T-cell (primary cell): ENCODE measurements around the gene PPP2R5A. TPM values are rescaled to one million over a fixed set of nuclear protein-coding genes. Genes with fewer than 3 reads are reported as not detected.

Experiments
- ATAC-seq, 4 experiments: fragments of 200-7000 bp in 3 of 4; fragments of 150-1000 bp in 1 of 4; cut with Tn5 transposase; replicated peaks in 1 of 4; 1 replicate in 3 of 4; 2 replicates in 1 of 4; pipeline ENCODE4 v1.10.0; 2021; ENCODE audit warnings: moderate library complexity in 3 of 4, mild to moderate bottlenecking in 2 of 4, moderate number of reproducible peaks in 1 of 4
- CTCF ChIA-PET, 2 donors: fragments of 300-600 bp; sonication (Branson Sonifier 250); formaldehyde crosslinking; loops; one replicate each; lab custom pipeline; 2022; ENCODE audit warnings: antibody characterized with exemption in 2 of 2; lab: Charles Lee
- POLR2A ChIA-PET, 2 donors: fragments of 300-600 bp; sonication (Branson Sonifier 250); formaldehyde crosslinking; loops; one replicate each; lab custom pipeline; 2022; ENCODE audit warnings: antibody characterized with exemption in 2 of 2; lab: Charles Lee
- DNase-seq, 35 experiments: peaks; one replicate each; pipeline versions ENCODE4 v3.0.0 to v3.0.0-alpha.2; 2013 to 2023
- H3K27ac ChIP-seq: one replicate; pipeline ENCODE4 v1.5.1; 2013; ENCODE audit warnings: low read length
- H3K27me3 ChIP-seq, 2 experiments: replicated peaks in 1 of 2; 1 replicate in 1 of 2; 2 replicates in 1 of 2; pipeline versions ENCODE4 v1.6.1 to v1.7.0; 2013; ENCODE audit warnings: low read length in 1 of 2, mixed read lengths in 1 of 2; ENCODE audit not compliant: control insufficient read depth in 2 of 2, insufficient read depth in 2 of 2; ENCODE audit errors: extremely low read depth in 1 of 2
- H3K36me3 ChIP-seq, 2 donors: 1 replicate in 1 of 2; 2 replicates in 1 of 2; pipeline versions ENCODE4 v1.6.1 to v1.7.0; 2013; ENCODE audit warnings: low read length in 1 of 2; ENCODE audit not compliant: control insufficient read depth in 2 of 2, insufficient read depth in 1 of 2; ENCODE audit errors: extremely low read depth in 1 of 2
- H3K4me1 ChIP-seq, 2 experiments: 1 replicate in 1 of 2; 2 replicates in 1 of 2; pipeline versions ENCODE4 v1.6.1 to v1.7.0; 2013; ENCODE audit warnings: low read length in 2 of 2, mixed read lengths in 1 of 2; ENCODE audit not compliant: insufficient read depth in 2 of 2, control insufficient read depth in 1 of 2; ENCODE audit errors: extremely low read depth in 1 of 2
- H3K4me3 ChIP-seq, 2 donors: 1 replicate in 1 of 2; 2 replicates in 1 of 2; pipeline versions ENCODE4 v1.5.1 to v1.7.0; 2013; ENCODE audit warnings: mild to moderate bottlenecking in 2 of 2, low read length in 1 of 2, moderate library complexity in 1 of 2; ENCODE audit not compliant: control insufficient read depth in 1 of 2; ENCODE audit errors: extremely low read depth in 1 of 2
- H3K9me3 ChIP-seq: 2 replicates; pipeline ENCODE4 v1.7.0; 2013
- H3K27ac Mint-ChIP-seq, 2 donors: one replicate each; pipeline ENCODE4 v1.8.0; 2020 to 2021; ENCODE audit warnings: mild to moderate bottlenecking in 2 of 2, mixed read lengths in 2 of 2
- H3K27me3 Mint-ChIP-seq, 2 donors: one replicate each; pipeline ENCODE4 v1.8.0; 2021 to 2022; ENCODE audit warnings: mixed read lengths in 2 of 2
- H3K36me3 Mint-ChIP-seq: one replicate; pipeline ENCODE4 v1.8.0; 2021; ENCODE audit warnings: mixed read lengths
- H3K4me1 Mint-ChIP-seq, 3 donors: one replicate each; pipeline ENCODE4 v1.8.0; 2020 to 2022; ENCODE audit warnings: mixed read lengths in 3 of 3, mild to moderate bottlenecking in 1 of 3
- H3K4me3 Mint-ChIP-seq, 3 donors: one replicate each; pipeline ENCODE4 v1.8.0; 2020 to 2022; ENCODE audit warnings: mild to moderate bottlenecking in 3 of 3, mixed read lengths in 3 of 3, moderate library complexity in 3 of 3
- H3K9me3 Mint-ChIP-seq, 3 donors: one replicate each; pipeline ENCODE4 v1.8.0; 2020 to 2022; ENCODE audit warnings: mixed read lengths in 3 of 3
- WGBS: methylation state at CpG from one replicate; pipeline ENCODE4 v1.1.5; 2013; ENCODE audit warnings: missing lambda C conversion rate; ENCODE audit not compliant: insufficient coverage; 5-methylcytosine and 5-hydroxymethylcytosine counted together
- total RNA-seq, 35 experiments: library from RNA in 6 of 35; stranded (reverse) in 6 of 35; fragments of 120-200 nt in 1 of 35; gene quantifications; one replicate each; pipeline versions ENCODE4 v1.2.1 to v1.2.4 and lab custom pipeline; 2013 to 2026

PPP2R5A gene
- total RNA-seq, 5 donors from 2014 or later (not counting 1 experiment from before 2014, with no cell fraction given): 40.4 to 51.1 (median 46.7) TPM

GRCh38 chr1:212329105-212329504, 43.9 kb downstream of the PPP2R5A start:
- CTCF ChIA-PET: interaction anchor here in 1 of 2 donors (1.0 kb wide), 1 partner anchor 148 kb away, joined by 3 read pairs; no protein-coding TSS in a partner anchor
- no peaks in the 10 kb centered on the region for H3K9me3 ChIP-seq
- Mint-ChIP-seq H3K4me1 (peaks cover 28 to 33% (median 30%) of the 10 kb centered on the region in 3 donors), H3K9me3 (no peaks in the 10 kb centered on the region), H3K27me3 (no peaks in the 10 kb centered on the region), H3K27ac (no peak overlapping the region), H3K36me3 (peaks cover 24% of the 10 kb centered on the region), H3K4me3 (no peak overlapping the region)
- no peaks in the 10 kb centered on the region for H3K27me3 ChIP-seq
- ATAC-seq (no peak), DNase-seq (no peak)
- no peak overlapping the region for H3K4me3 ChIP-seq
- H3K36me3 ChIP-seq: peaks cover 0 to 28% of the 10 kb centered on the region in 2 donors
- POLR2A ChIA-PET: no interaction called here
- H3K4me1 ChIP-seq: peaks cover 0 to 6% of the 10 kb centered on the region in 2 experiments
- no peak overlapping the region for H3K27ac ChIP-seq
- no CpG with 5 or more reads among the region's 2 CpGs for WGBS

- ATAC-seq (no peak), DNase-seq (no peak)
- no CpG with 5 or more reads among the region's 1 CpG for WGBS
- peaks cover 0 to 39% of the 10 kb centered on the region in 2 donors for H3K36me3 ChIP-seq
- no peak overlapping the region for H3K27ac ChIP-seq
- no peak overlapping the region for H3K4me3 Mint-ChIP-seq
- no peaks in the 10 kb centered on the region for H3K9me3 Mint-ChIP-seq
- no peaks in the 10 kb centered on the region for H3K9me3 ChIP-seq
- peak overlapping the region in 1 of 2 donors; percentile 30 for H3K27ac Mint-ChIP-seq
- H3K4me1 Mint-ChIP-seq: peaks cover 12 to 24% (median 21%) of the 10 kb centered on the region in 3 donors
- no peaks in the 10 kb centered on the region for H3K4me1 ChIP-seq
- no peak overlapping the region for H3K4me3 ChIP-seq
- H3K27me3 ChIP-seq: no peaks in the 10 kb centered on the region
- ChIA-PET CTCF (interaction anchor here in 1 of 2 donors (0.6 to 1.0 kb wide), 3 partner anchors 17 to 271 kb away, joined by 3 to 5 read pairs (median 3); no protein-coding TSS in a partner anchor), POLR2A (no interaction called here)
- peaks cover 18% of the 10 kb centered on the region for H3K36me3 Mint-ChIP-seq
- no peaks in the 10 kb centered on the region for H3K27me3 Mint-ChIP-seq
Measured at GRCh38 chr1:212341090-212341489, 55.9 kb downstream of the PPP2R5A start.

- WGBS: no CpG with 5 or more reads among the region's 4 CpGs
- POLR2A ChIA-PET: interaction anchor here in 1 of 2 donors (0.6 kb wide), 1 partner anchor 356 kb away, joined by 6 read pairs; no protein-coding TSS in a partner anchor
- Mint-ChIP-seq H3K4me3 (no peak overlapping the region), H3K4me1 (peaks cover 4 to 19% (median 17%) of the 10 kb centered on the region in 3 donors), H3K9me3 (no peaks in the 10 kb centered on the region), H3K27me3 (no peaks in the 10 kb centered on the region), H3K36me3 (peaks cover 28% of the 10 kb centered on the region), H3K27ac (no peak overlapping the region)
- Histone ChIP-seq H3K27ac (no peak overlapping the region), H3K27me3 (no peaks in the 10 kb centered on the region), H3K9me3 (no peaks in the 10 kb centered on the region), H3K36me3 (peaks cover 3 to 54% of the 10 kb centered on the region in 2 donors), H3K4me3 (no peak overlapping the region), H3K4me1 (no peaks in the 10 kb centered on the region)
- ATAC-seq (no peak), DNase-seq (no peak)
- CTCF ChIA-PET: interaction anchor here (0.6 to 1.7 kb wide), 3 partner anchors 24 to 665 kb away, joined by 3 to 4 read pairs (median 4); no protein-coding TSS in a partner anchor
Measured at GRCh38 chr1:212344905-212345304, 59.7 kb downstream of the PPP2R5A start.

- H3K27me3 ChIP-seq: no peaks in the 10 kb centered on the region
- ChIA-PET POLR2A (no interaction called here), CTCF (no interaction called here)
- H3K27me3 Mint-ChIP-seq: no peaks in the 10 kb centered on the region
- WGBS: no CpG with 5 or more reads among the region's 1 CpG
- peak overlapping the region in 1 of 2 donors; percentile 24 for H3K27ac Mint-ChIP-seq
- no peak overlapping the region for H3K27ac ChIP-seq
- H3K9me3 Mint-ChIP-seq: no peaks in the 10 kb centered on the region
- H3K36me3 ChIP-seq: peaks cover 3 to 54% of the 10 kb centered on the region in 2 donors
- ATAC-seq (no peak), DNase-seq (no peak)
- H3K36me3 Mint-ChIP-seq: peaks cover 30% of the 10 kb centered on the region
- H3K9me3 ChIP-seq: no peaks in the 10 kb centered on the region
- no peak overlapping the region for H3K4me3 Mint-ChIP-seq
- no peak overlapping the region for H3K4me3 ChIP-seq
- no peaks in the 10 kb centered on the region for H3K4me1 ChIP-seq
- peaks cover 0 to 10% (median 8%) of the 10 kb centered on the region in 3 donors for H3K4me1 Mint-ChIP-seq
Measured at GRCh38 chr1:212346601-212347000, 61.4 kb downstream of the PPP2R5A start.

GRCh38 chr1:212351588-212352362, 66.6 kb downstream of the PPP2R5A start:
- no peak overlapping the region for H3K4me3 Mint-ChIP-seq
- no peak overlapping the region for H3K27ac ChIP-seq
- peaks cover 14 to 55% of the 10 kb centered on the region in 2 donors for H3K36me3 ChIP-seq
- ATAC-seq: no peak
- no peaks in the 10 kb centered on the region for H3K27me3 ChIP-seq
- H3K9me3 ChIP-seq: no peaks in the 10 kb centered on the region
- H3K36me3 Mint-ChIP-seq: peaks cover 36% of the 10 kb centered on the region
- DNase-seq: no peak
- ChIA-PET CTCF (interaction anchor here (0.7 to 1.4 kb wide), 3 partner anchors 10 to 281 kb away, joined by 3 to 5 read pairs (median 3); no protein-coding TSS in a partner anchor), POLR2A (no interaction called here)
- H3K27me3 Mint-ChIP-seq: no peaks in the 10 kb centered on the region
- H3K9me3 Mint-ChIP-seq: no peaks in the 10 kb centered on the region
- 100% methylated on average over 3 of the region's 10 CpGs for WGBS
- peaks cover 0 to 3% (median under 1%) of the 10 kb centered on the region in 3 donors for H3K4me1 Mint-ChIP-seq
- no peak overlapping the region for H3K27ac Mint-ChIP-seq
- no peak overlapping the region for H3K4me3 ChIP-seq
- no peaks in the 10 kb centered on the region for H3K4me1 ChIP-seq

- WGBS: no CpG with 5 or more reads among the region's 2 CpGs
- POLR2A ChIA-PET: interaction anchor here in 1 of 2 donors (0.6 kb wide), 1 partner anchor 67 kb away, joined by 3 read pairs; no protein-coding TSS in a partner anchor
- peaks cover 36% of the 10 kb centered on the region for H3K36me3 Mint-ChIP-seq
Measured at GRCh38 chr1:212353181-212353580, 68.0 kb downstream of the PPP2R5A start.

More at GRCh38 chr1:212353181-212353580, 68.0 kb downstream of the PPP2R5A start:
- CTCF ChIA-PET: interaction anchor here in 1 of 2 donors (0.5 to 0.6 kb wide), 2 partner anchors 49 to 672 kb away, joined by 3 to 4 read pairs; no protein-coding TSS in a partner anchor
- H3K27ac Mint-ChIP-seq: peak overlapping the region; percentile 28 to 50
- Histone ChIP-seq H3K27me3 (no peaks in the 10 kb centered on the region), H3K4me3 (no peak overlapping the region), H3K27ac (no peak overlapping the region), H3K9me3 (no peaks in the 10 kb centered on the region), H3K36me3 (peaks cover 11 to 52% of the 10 kb centered on the region in 2 donors), H3K4me1 (no peaks in the 10 kb centered on the region)
- H3K9me3 Mint-ChIP-seq: no peaks in the 10 kb centered on the region
- no peak overlapping the region for H3K4me3 Mint-ChIP-seq
- no peak for DNase-seq
- H3K4me1 Mint-ChIP-seq: peaks cover 0 to 3% (median 0%) of the 10 kb centered on the region in 3 donors
- ATAC-seq: no peak
- H3K27me3 Mint-ChIP-seq: no peaks in the 10 kb centered on the region
